K562 (cell line): Measurements from ENCODE around the gene DBP. TPM values are rescaled to one million over a fixed set of nuclear protein-coding genes. Genes with fewer than 3 reads are reported as not detected.

Experiments used
- CBX1 ChIP-seq: sonication (generic); IDR thresholded peaks from 2 replicates; pipeline ENCODE4 v1.6.1; 2016; ENCODE audit warnings: antibody characterized with exemption, low read depth, mild to moderate bottlenecking
- CBX3 ChIP-seq, 2 experiments: IDR thresholded peaks; 1 replicate in 1 of 2; 2 replicates in 1 of 2; pipeline ENCODE4 v1.6.1; 2012; ENCODE audit warnings: inconsistent platforms in 2 of 2, low read length in 2 of 2, borderline replicate concordance in 1 of 2, control low read depth in 1 of 2
- FOSL1 ChIP-seq: fragments of 200-800 bp; sonication (Bioruptor generic); conservative IDR thresholded peaks from 2 replicates; pipeline ENCODE4 v1.6.1; 2016; ENCODE audit warnings: missing genetic modification characterization, missing compliant biosample characterization
- FOXO4 ChIP-seq: fragments of 450-650 bp; formaldehyde crosslinking; IDR thresholded peaks from 2 replicates; pipeline ENCODE4 v1.4.0; 2020; ENCODE audit warnings: mild to moderate bottlenecking, moderate library complexity
- GATAD2B ChIP-seq: fragments of 450-650 bp; IDR thresholded peaks from 2 replicates; pipeline ENCODE4 v1.6.1; 2017; ENCODE audit warnings: mild to moderate bottlenecking, borderline replicate concordance
- KDM5B ChIP-seq: fragments of 200-600 bp; sonication (generic); IDR thresholded peaks from 2 replicates; pipeline ENCODE4 v1.6.1; 2012; ENCODE audit warnings: low read depth, mild to moderate bottlenecking, moderate library complexity, low read length, control low read depth, inconsistent platforms; ENCODE audit not compliant: insufficient replicate concordance
- NCOA4 ChIP-seq: fragments of 450-650 bp; IDR thresholded peaks from 2 replicates; pipeline ENCODE4 v1.6.1; 2018; ENCODE audit warnings: mild to moderate bottlenecking; ENCODE audit not compliant: partially characterized antibody
- REST ChIP-seq, 2 experiments: fragments of 450-650 bp; formaldehyde crosslinking in 1 of 2; IDR thresholded peaks; 2 replicates each; pipeline versions ENCODE4 v1.4.0 to v1.6.1; 2014 to 2020; ENCODE audit warnings: mild to moderate bottlenecking in 2 of 2, borderline replicate concordance in 1 of 2, low read depth in 1 of 2
- RHOXF2B ChIP-seq: fragments of 250-450 bp; sonication (Bioruptor Pico); conservative IDR thresholded peaks from 2 replicates; pipeline ENCODE4 v1.5.1; 2021
- SIRT6 ChIP-seq: IDR thresholded peaks from one replicate; pipeline ENCODE4 v1.6.1; 2012; ENCODE audit warnings: low read depth, mild to moderate bottlenecking, control low read depth, inconsistent platforms, low read length, moderate library complexity
- TARDBP ChIP-seq: fragments of 450-650 bp; IDR thresholded peaks from 2 replicates; pipeline ENCODE4 v1.6.1; 2016
- ZBTB33 ChIP-seq: sonication (generic); formaldehyde crosslinking; IDR thresholded peaks from 2 replicates; pipeline ENCODE4 v1.8.1; 2023; ENCODE audit warnings: mild to moderate bottlenecking, missing genetic modification reagents
- ZNF280A ChIP-seq: fragments of 450-650 bp; IDR thresholded peaks from 2 replicates; pipeline ENCODE4 v1.6.1; 2018; ENCODE audit warnings: mild to moderate bottlenecking, low read depth; ENCODE audit not compliant: partially characterized antibody
- polyA plus RNA-seq, 8 experiments: library from polyadenylated mRNA; depleted of rRNA in 4 of 8; stranded (reverse) in 5 of 8; unstranded in 3 of 8; fragments of >200 nt; fragmentation: Nextera tagmentation in 2 of 8; fragmentation: Illumina TruSeq in 1 of 8; extraction: Ambion mirVana in 2 of 8; extraction: Trizol in 1 of 8; gene quantifications; 2 replicates each; pipeline versions ENCODE4 v1.2.1 to v1.2.3, GENCODE V29; 2011 to 2014; ENCODE audit warnings: inconsistent platforms in 1 of 8, missing spikeins in 1 of 8
- total RNA-seq, 7 experiments: library from RNA; depleted of rRNA in 6 of 7; stranded (reverse); fragments of >200 nt in 6 of 7; fragmentation: Illumina TruSeq in 2 of 7; extraction: Trizol in 2 of 7; gene quantifications; 2 replicates each; pipeline versions ENCODE4 v1.2.1 to v1.2.3, GENCODE V29; 2011 to 2021; ENCODE audit warnings: low replicate concordance in 1 of 7

The DBP gene
- total and polyA plus RNA-seq, 9 of the 15 experiments (the other 6 are each of a cell fraction or from before 2014, with no cell fraction given): 0.25 to 5.5 (median 1.8) TPM

- TF ChIP-seq FOXO4 (CRISPR knock-in tag) (no peak), CBX3 (IDR thresholded peaks at IDR 0.05; ENCODE audit: borderline replicate concordance in 1 of 2, low read length in 2 of 2) (peak in 1 of 2 experiments; percentile 14; a peak in 1 of 3 replicates), FOSL1 (tag) (no peak; the same call in 1 of the 2 replicates), ZBTB33 (CRISPR knock-in tag) (0 out of 2 replicates have a peak, but pooled peaks have one; percentile 26), GATAD2B (no peak), NCOA4 (peak; percentile 89), CBX1 (no peak), KDM5B (no peak), ZNF280A (no peak), RHOXF2B (CRISPR knock-in tag) (no peak), TARDBP (no peak), REST (IDR thresholded peaks at IDR 0.05; ENCODE audit: borderline replicate concordance) (peak; percentile 80; the same call in 1 of the 2 replicates), REST (CRISPR knock-in tag; IDR thresholded peaks at IDR 0.05; ENCODE audit: low read depth) (no peak), SIRT6 (no peak)
These were observed 9.0 kb upstream of the DBP start, which contains the start of gene CA11 (continued) for GRCh38 chr19:48646001-48646721.
